GM23338 (cell line): ENCODE results near the gene CEP68. TPM values are rescaled to one million over a fixed set of nuclear protein-coding genes. Genes with fewer than 3 reads are reported as not detected.

ENCODE experiments used
- ATAC-seq: fragments of 200-7000 bp; cut with Tn5 transposase; 3 replicates; pipeline ENCODE4 v1.9.1; 2020
- DNase-seq: peaks from one replicate; pipeline ENCODE4 v3.0.0-alpha.2; 2015; ENCODE audit warnings: low spot score
- H2AFZ ChIP-seq: fragments of 200-600 bp; sonication (generic); 2 replicates; pipeline ENCODE4 v1.8.0; 2016; ENCODE audit warnings: antibody characterized with exemption, mild to moderate bottlenecking, moderate library complexity
- H3F3A ChIP-seq: fragments of 200-600 bp; sonication (generic); replicated peaks from 2 replicates; pipeline ENCODE4 v1.8.0; 2017; ENCODE audit warnings: antibody characterized with exemption, mixed run types, low read depth
- H3K27ac ChIP-seq: fragments of 200-600 bp; sonication (generic); 2 replicates; pipeline ENCODE4 v1.6.1; 2016; ENCODE audit warnings: low read depth
- H3K27me3 ChIP-seq: fragments of 200-600 bp; sonication (generic); 2 replicates; pipeline ENCODE4 v1.8.0; 2016; ENCODE audit warnings: mild to moderate bottlenecking, mixed run types, moderate library complexity; ENCODE audit not compliant: insufficient read depth
- H3K36me3 ChIP-seq: fragments of 200-600 bp; sonication (generic); 2 replicates; pipeline ENCODE4 v1.8.0; 2016; ENCODE audit warnings: mild to moderate bottlenecking; ENCODE audit not compliant: insufficient read depth
- H3K4me1 ChIP-seq: fragments of 200-600 bp; sonication (generic); 2 replicates; pipeline ENCODE4 v1.8.0; 2016; ENCODE audit warnings: mild to moderate bottlenecking, moderate library complexity; ENCODE audit not compliant: insufficient read depth
- H3K4me2 ChIP-seq: fragments of 200-600 bp; sonication (generic); 2 replicates; pipeline ENCODE4 v1.7.1; 2017; ENCODE audit warnings: mixed run types
- H3K4me3 ChIP-seq: fragments of 200-600 bp; sonication (generic); 2 replicates; pipeline ENCODE4 v1.6.1; 2016; ENCODE audit warnings: mixed run types
- H3K79me2 ChIP-seq: fragments of 200-600 bp; sonication (generic); replicated peaks from 2 replicates; pipeline ENCODE4 v1.8.0; 2017; ENCODE audit warnings: mild to moderate bottlenecking; ENCODE audit not compliant: insufficient read depth
- H3K9me2 ChIP-seq: fragments of 200-600 bp; sonication (generic); 2 replicates; pipeline ENCODE4 v1.8.0; 2017; ENCODE audit not compliant: insufficient read depth
- H4K20me1 ChIP-seq: fragments of 200-600 bp; sonication (generic); replicated peaks from 2 replicates; pipeline ENCODE4 v1.8.0; 2017; ENCODE audit warnings: mild to moderate bottlenecking; ENCODE audit not compliant: insufficient read depth
- H3K27ac Mint-ChIP-seq: 2 replicates; pipeline ENCODE4 v1.8.0; 2020; ENCODE audit warnings: inconsistent platforms, mild to moderate bottlenecking, moderate library complexity, mixed read lengths
- H3K27me3 Mint-ChIP-seq: 3 replicates; pipeline ENCODE4 v1.8.0; 2022; ENCODE audit warnings: low read depth, mild to moderate bottlenecking, moderate library complexity, mixed read lengths, inconsistent platforms; ENCODE audit not compliant: insufficient read depth, poor library complexity
- H3K36me3 Mint-ChIP-seq: 3 replicates; pipeline ENCODE4 v1.8.0; 2021; ENCODE audit warnings: low read depth, mild to moderate bottlenecking, inconsistent platforms, moderate library complexity, mixed read lengths
- H3K4me1 Mint-ChIP-seq: 3 replicates; pipeline ENCODE4 v1.8.0; 2020; ENCODE audit warnings: mild to moderate bottlenecking, inconsistent platforms, mixed read lengths
- H3K4me3 Mint-ChIP-seq: 3 replicates; pipeline ENCODE4 v1.8.0; 2021; ENCODE audit warnings: moderate library complexity, mild to moderate bottlenecking, inconsistent platforms, mixed read lengths
- H3K9me3 Mint-ChIP-seq: 3 replicates; pipeline ENCODE4 v1.8.0; 2020; ENCODE audit warnings: moderate library complexity, mild to moderate bottlenecking, inconsistent platforms, mixed read lengths
- EZH2phosphoT487 ChIP-seq: fragments of 200-600 bp; sonication (generic); IDR thresholded peaks from one replicate; pipeline ENCODE4 v1.8.1; 2018; ENCODE audit warnings: antibody characterized with exemption; ENCODE audit not compliant: unreplicated experiment
- JUNB ChIP-seq: IDR thresholded peaks from one replicate; pipeline ENCODE4 v1.6.1; 2016; ENCODE audit warnings: antibody characterized with exemption; ENCODE audit not compliant: unreplicated experiment
- POLR2AphosphoS5 ChIP-seq: IDR thresholded peaks from 2 replicates; pipeline ENCODE4 v1.6.1; 2016; ENCODE audit warnings: antibody characterized with exemption, low read depth
- ZNF114 ChIP-seq: fragments of 250-450 bp; sonication (Bioruptor Pico); IDR thresholded peaks from 2 replicates; pipeline ENCODE4 v1.5.0; 2020; ENCODE audit warnings: mild to moderate bottlenecking, moderate library complexity
- ZNF331 ChIP-seq: fragments of 250-450 bp; sonication (Bioruptor Pico); IDR thresholded peaks from 2 replicates; pipeline ENCODE4 v1.5.0; 2020; ENCODE audit warnings: low read depth, mild to moderate bottlenecking, moderate library complexity
- polyA plus RNA-seq: library from polyadenylated mRNA; unstranded; fragments of >200 nt; fragmentation: Nextera tagmentation; extraction: Ambion mirVana; gene quantifications from 2 replicates; pipeline ENCODE4 v1.2.1, GENCODE V29; 2016
- total RNA-seq: library from RNA; depleted of rRNA; stranded (reverse); fragments of >200 nt; shearing (Covaris generic); gene quantifications from 2 replicates; pipeline ENCODE4 v1.2.3, GENCODE V29; 2014
- TF ChIP-seq, protein P1 (sequence below): fragments of 250-450 bp; sonication (Bioruptor Pico); IDR thresholded peaks from 2 replicates; pipeline ENCODE4 v1.5.0; 2020; ENCODE audit warnings: mild to moderate bottlenecking, moderate library complexity
- TF ChIP-seq, protein P2 (sequence below): IDR thresholded peaks from one replicate; pipeline ENCODE4 v1.6.1; 2018; ENCODE audit warnings: antibody characterized with exemption; ENCODE audit not compliant: unreplicated experiment
- TF ChIP-seq, protein P3 (sequence below), 2 experiments: fragments of 200-600 bp in 1 of 2; sonication (generic) in 1 of 2; conservative IDR thresholded peaks; 2 replicates each; pipeline versions ENCODE4 v1.5.1 to v1.6.1; 2016 to 2017; ENCODE audit warnings: antibody characterized with exemption in 2 of 2, low read depth in 2 of 2, mild to moderate bottlenecking in 2 of 2, moderate library complexity in 1 of 2
- TF ChIP-seq, protein P4 (sequence below): IDR thresholded peaks from 2 replicates; pipeline ENCODE4 v1.6.1; 2016; ENCODE audit warnings: antibody characterized with exemption

CEP68 gene
- total and polyA plus RNA-seq, 2 experiments from 2014 or later: 13.0 to 24.4 TPM

DNA sequence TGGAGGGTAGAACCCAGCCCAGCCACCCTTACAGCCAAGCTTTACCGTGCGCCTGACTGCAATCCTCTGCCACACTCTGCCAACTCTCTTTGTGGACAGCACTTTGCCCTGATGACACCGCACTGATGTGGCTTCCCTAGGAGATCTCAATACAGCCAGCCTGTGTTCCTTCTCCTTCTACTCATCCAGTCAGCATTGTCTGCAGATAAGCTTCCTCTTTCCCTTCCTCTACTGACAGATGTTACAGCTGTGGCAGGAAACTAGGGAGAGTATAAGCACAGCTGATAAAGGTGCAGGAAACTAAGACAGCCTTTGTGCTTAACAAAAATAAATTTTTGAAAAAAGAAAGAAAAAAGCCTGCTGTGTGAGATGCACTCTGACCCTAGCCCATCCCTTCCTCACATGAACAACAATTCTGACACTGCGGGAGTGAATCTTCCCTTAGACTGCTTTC lies 25.0 kb downstream of the CEP68 start:
- ATAC-seq (no peak), DNase-seq (no peak)
- peaks cover 9% of the 10 kb centered on the region for H3K27me3 Mint-ChIP-seq
- Histone ChIP-seq H3K27me3 (no peaks in the 10 kb centered on the region), H2AFZ (no peak overlapping the region), H4K20me1 (peaks cover 12% of the 10 kb centered on the region), H3K4me3 (no peak overlapping the region), H3K4me2 (no peak overlapping the region), H3K4me1 (peaks cover 13% of the 10 kb centered on the region), H3F3A (peaks cover 3% of the 10 kb centered on the region; the same call in 1 of the 2 replicates), H3K79me2 (no peaks in the 10 kb centered on the region), H3K27ac (no peak overlapping the region), H3K9me2 (no peaks in the 10 kb centered on the region), H3K36me3 (peaks cover 39% of the 10 kb centered on the region)
- TF ChIP-seq, protein P1, sequence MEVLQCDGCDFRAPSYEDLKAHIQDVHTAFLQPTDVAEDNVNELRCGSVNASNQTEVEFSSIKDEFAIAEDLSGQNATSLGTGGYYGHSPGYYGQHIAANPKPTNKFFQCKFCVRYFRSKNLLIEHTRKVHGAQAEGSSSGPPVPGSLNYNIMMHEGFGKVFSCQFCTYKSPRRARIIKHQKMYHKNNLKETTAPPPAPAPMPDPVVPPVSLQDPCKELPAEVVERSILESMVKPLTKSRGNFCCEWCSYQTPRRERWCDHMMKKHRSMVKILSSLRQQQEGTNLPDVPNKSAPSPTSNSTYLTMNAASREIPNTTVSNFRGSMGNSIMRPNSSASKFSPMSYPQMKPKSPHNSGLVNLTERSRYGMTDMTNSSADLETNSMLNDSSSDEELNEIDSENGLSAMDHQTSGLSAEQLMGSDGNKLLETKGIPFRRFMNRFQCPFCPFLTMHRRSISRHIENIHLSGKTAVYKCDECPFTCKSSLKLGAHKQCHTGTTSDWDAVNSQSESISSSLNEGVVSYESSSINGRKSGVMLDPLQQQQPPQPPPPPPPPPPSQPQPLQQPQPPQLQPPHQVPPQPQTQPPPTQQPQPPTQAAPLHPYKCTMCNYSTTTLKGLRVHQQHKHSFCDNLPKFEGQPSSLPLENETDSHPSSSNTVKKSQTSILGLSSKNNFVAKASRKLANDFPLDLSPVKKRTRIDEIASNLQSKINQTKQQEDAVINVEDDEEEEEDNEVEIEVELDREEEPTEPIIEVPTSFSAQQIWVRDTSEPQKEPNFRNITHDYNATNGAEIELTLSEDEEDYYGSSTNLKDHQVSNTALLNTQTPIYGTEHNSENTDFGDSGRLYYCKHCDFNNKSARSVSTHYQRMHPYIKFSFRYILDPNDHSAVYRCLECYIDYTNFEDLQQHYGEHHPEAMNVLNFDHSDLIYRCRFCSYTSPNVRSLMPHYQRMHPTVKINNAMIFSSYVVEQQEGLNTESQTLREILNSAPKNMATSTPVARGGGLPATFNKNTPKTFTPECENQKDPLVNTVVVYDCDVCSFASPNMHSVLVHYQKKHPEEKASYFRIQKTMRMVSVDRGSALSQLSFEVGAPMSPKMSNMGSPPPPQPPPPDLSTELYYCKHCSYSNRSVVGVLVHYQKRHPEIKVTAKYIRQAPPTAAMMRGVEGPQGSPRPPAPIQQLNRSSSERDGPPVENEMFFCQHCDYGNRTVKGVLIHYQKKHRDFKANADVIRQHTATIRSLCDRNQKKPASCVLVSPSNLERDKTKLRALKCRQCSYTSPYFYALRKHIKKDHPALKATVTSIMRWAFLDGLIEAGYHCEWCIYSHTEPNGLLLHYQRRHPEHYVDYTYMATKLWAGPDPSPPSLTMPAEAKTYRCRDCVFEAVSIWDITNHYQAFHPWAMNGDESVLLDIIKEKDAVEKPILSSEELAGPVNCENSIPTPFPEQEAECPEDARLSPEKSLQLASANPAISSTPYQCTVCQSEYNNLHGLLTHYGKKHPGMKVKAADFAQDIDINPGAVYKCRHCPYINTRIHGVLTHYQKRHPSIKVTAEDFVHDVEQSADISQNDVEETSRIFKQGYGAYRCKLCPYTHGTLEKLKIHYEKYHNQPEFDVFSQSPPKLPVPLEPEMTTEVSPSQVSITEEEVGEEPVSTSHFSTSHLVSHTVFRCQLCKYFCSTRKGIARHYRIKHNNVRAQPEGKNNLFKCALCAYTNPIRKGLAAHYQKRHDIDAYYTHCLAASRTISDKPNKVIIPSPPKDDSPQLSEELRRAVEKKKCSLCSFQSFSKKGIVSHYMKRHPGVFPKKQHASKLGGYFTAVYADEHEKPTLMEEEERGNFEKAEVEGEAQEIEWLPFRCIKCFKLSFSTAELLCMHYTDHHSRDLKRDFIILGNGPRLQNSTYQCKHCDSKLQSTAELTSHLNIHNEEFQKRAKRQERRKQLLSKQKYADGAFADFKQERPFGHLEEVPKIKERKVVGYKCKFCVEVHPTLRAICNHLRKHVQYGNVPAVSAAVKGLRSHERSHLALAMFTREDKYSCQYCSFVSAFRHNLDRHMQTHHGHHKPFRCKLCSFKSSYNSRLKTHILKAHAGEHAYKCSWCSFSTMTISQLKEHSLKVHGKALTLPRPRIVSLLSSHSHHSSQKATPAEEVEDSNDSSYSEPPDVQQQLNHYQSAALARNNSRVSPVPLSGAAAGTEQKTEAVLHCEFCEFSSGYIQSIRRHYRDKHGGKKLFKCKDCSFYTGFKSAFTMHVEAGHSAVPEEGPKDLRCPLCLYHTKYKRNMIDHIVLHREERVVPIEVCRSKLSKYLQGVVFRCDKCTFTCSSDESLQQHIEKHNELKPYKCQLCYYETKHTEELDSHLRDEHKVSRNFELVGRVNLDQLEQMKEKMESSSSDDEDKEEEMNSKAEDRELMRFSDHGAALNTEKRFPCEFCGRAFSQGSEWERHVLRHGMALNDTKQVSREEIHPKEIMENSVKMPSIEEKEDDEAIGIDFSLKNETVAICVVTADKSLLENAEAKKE (CRISPR knock-in tag): no peak
- H3K36me3 Mint-ChIP-seq: peaks cover 74% of the 10 kb centered on the region
- no peak overlapping the region for H3K27ac Mint-ChIP-seq
- no peak overlapping the region for H3K4me3 Mint-ChIP-seq
- no peaks in the 10 kb centered on the region for H3K9me3 Mint-ChIP-seq
- H3K4me1 Mint-ChIP-seq: peaks cover 22% of the 10 kb centered on the region

DNA sequence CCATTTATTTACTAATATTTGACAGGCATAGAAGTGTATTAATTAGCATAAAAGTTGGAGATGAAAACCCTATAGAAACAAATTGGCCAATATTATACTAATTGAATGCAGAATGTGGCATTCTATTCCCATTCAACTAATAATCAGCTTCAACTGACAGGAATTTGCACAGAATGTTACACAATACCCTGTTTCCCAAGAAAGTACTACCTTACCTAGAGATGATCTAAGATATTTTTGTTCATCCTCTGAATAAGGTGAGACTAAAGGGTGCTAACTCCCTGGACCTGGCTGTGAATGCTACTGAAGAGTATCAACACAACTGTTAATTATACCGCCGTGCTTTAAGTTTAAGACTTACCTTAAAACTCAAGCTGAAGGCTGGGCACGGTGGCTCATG lies 28.9 kb downstream of the CEP68 start:
- Histone ChIP-seq H3K36me3 (peaks cover 31% of the 10 kb centered on the region; the same call in 1 of the 2 replicates), H3K79me2 (peaks cover 3% of the 10 kb centered on the region; the same call in 1 of the 2 replicates), H2AFZ (no peak overlapping the region), H3K4me2 (no peak overlapping the region), H3K27ac (no peak overlapping the region), H3K4me1 (no peaks in the 10 kb centered on the region), H3K4me3 (no peak overlapping the region), H3K27me3 (no peaks in the 10 kb centered on the region), H4K20me1 (peaks cover 10% of the 10 kb centered on the region), H3K9me2 (no peaks in the 10 kb centered on the region), H3F3A (no peaks in the 10 kb centered on the region)
- Mint-ChIP-seq H3K4me3 (no peak overlapping the region), H3K27me3 (peaks cover 4% of the 10 kb centered on the region), H3K36me3 (peaks cover 66% of the 10 kb centered on the region), H3K4me1 (peaks cover 2% of the 10 kb centered on the region; the same call in 2 of the 3 replicates), H3K27ac (no peak overlapping the region), H3K9me3 (no peaks in the 10 kb centered on the region)
- ATAC-seq (no peak), DNase-seq (no peak)
- TF ChIP-seq, protein P2, sequence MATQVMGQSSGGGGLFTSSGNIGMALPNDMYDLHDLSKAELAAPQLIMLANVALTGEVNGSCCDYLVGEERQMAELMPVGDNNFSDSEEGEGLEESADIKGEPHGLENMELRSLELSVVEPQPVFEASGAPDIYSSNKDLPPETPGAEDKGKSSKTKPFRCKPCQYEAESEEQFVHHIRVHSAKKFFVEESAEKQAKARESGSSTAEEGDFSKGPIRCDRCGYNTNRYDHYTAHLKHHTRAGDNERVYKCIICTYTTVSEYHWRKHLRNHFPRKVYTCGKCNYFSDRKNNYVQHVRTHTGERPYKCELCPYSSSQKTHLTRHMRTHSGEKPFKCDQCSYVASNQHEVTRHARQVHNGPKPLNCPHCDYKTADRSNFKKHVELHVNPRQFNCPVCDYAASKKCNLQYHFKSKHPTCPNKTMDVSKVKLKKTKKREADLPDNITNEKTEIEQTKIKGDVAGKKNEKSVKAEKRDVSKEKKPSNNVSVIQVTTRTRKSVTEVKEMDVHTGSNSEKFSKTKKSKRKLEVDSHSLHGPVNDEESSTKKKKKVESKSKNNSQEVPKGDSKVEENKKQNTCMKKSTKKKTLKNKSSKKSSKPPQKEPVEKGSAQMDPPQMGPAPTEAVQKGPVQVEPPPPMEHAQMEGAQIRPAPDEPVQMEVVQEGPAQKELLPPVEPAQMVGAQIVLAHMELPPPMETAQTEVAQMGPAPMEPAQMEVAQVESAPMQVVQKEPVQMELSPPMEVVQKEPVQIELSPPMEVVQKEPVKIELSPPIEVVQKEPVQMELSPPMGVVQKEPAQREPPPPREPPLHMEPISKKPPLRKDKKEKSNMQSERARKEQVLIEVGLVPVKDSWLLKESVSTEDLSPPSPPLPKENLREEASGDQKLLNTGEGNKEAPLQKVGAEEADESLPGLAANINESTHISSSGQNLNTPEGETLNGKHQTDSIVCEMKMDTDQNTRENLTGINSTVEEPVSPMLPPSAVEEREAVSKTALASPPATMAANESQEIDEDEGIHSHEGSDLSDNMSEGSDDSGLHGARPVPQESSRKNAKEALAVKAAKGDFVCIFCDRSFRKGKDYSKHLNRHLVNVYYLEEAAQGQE: no peak
- TF ChIP-seq, protein P3, sequence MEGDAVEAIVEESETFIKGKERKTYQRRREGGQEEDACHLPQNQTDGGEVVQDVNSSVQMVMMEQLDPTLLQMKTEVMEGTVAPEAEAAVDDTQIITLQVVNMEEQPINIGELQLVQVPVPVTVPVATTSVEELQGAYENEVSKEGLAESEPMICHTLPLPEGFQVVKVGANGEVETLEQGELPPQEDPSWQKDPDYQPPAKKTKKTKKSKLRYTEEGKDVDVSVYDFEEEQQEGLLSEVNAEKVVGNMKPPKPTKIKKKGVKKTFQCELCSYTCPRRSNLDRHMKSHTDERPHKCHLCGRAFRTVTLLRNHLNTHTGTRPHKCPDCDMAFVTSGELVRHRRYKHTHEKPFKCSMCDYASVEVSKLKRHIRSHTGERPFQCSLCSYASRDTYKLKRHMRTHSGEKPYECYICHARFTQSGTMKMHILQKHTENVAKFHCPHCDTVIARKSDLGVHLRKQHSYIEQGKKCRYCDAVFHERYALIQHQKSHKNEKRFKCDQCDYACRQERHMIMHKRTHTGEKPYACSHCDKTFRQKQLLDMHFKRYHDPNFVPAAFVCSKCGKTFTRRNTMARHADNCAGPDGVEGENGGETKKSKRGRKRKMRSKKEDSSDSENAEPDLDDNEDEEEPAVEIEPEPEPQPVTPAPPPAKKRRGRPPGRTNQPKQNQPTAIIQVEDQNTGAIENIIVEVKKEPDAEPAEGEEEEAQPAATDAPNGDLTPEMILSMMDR (conservative IDR thresholded peaks at IDR 0.05; ENCODE audit: low read depth in 2 of 2): no peak
- TF ChIP-seq, protein P4, sequence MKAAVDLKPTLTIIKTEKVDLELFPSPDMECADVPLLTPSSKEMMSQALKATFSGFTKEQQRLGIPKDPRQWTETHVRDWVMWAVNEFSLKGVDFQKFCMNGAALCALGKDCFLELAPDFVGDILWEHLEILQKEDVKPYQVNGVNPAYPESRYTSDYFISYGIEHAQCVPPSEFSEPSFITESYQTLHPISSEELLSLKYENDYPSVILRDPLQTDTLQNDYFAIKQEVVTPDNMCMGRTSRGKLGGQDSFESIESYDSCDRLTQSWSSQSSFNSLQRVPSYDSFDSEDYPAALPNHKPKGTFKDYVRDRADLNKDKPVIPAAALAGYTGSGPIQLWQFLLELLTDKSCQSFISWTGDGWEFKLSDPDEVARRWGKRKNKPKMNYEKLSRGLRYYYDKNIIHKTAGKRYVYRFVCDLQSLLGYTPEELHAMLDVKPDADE: no peak
- no peak for TF ChIP-seq ZNF331 (CRISPR knock-in tag)
- no peak for TF ChIP-seq POLR2AphosphoS5
- no peak for TF ChIP-seq JUNB
- TF ChIP-seq ZNF114 (CRISPR knock-in tag): no peak
- TF ChIP-seq EZH2phosphoT487: no peak
